ENCODE results near the gene KIF1B. TPM values are rescaled to one million over a fixed set of nuclear protein-coding genes. Genes with fewer than 3 reads are reported as not detected.
A peak's percentile ranks its signal among the peaks of the same experiment; 100 is the strongest.

KIF1B gene
- polyA plus RNA-seq, 1 of the 3 experiments (the other 2 are of a cell fraction), result 6.8 TPM

- H3K4me1 ChIP-seq (ENCODE audit: control insufficient read depth in 1 of 2, insufficient read depth in 2 of 2, low read depth in 1 of 2, low read length in 1 of 2), result peaks cover 0 to 11% of the 10 kb centered on the region in 2 experiments; a peak in 2 of 4 replicates
- H3K27ac ChIP-seq (ENCODE audit: low read depth in 2 of 2, low read length in 1 of 2), result peak overlapping the region in 1 of 2 experiments; percentile 33; a peak in 2 of 4 replicates
- 91% methylated on average over 2 of the region's 2 CpGs for WGBS (ENCODE audit: low lambda C conversion rate)
- H3K9me2 ChIP-seq, result no peaks in the 10 kb centered on the region
- no peak overlapping the region for H3K4me2 ChIP-seq
- ChIA-PET CTCF (interaction anchor here (0.8 to 1.7 kb wide), 3 partner anchors 12 to 27 kb away, joined by 3 to 7 read pairs (median 4); partner anchors contain the start of gene KIF1B), POLR2A (no interaction called here)
- H3K9me3 ChIP-seq, result no peaks in the 10 kb centered on the region
- no peak overlapping the region for H3K9ac ChIP-seq
- H4K20me1 ChIP-seq (ENCODE audit: insufficient read depth), result peaks cover 36% of the 10 kb centered on the region
- no peaks in the 10 kb centered on the region for H3K27me3 ChIP-seq (ENCODE audit: insufficient read depth)
- no peak for DNase-seq
- no peak overlapping the region for H3K4me3 ChIP-seq (ENCODE audit: low read depth in 2 of 2, low read length in 1 of 2)
- peaks cover 0 to 11% of the 10 kb centered on the region in 2 experiments for H3K36me3 ChIP-seq (replicated peaks in 1 of 2; ENCODE audit: control insufficient read depth in 1 of 2, insufficient read depth in 2 of 2, low read length in 1 of 2)
- peaks cover 98% of the 10 kb centered on the region for H3K79me2 ChIP-seq (ENCODE audit: insufficient read depth)
- H3F3A ChIP-seq (replicated peaks; ENCODE audit: insufficient read depth), result peaks cover 15% of the 10 kb centered on the region
- H2AFZ ChIP-seq (ENCODE audit: low read depth), result no peak overlapping the region
- TF ChIP-seq SMC3 (IDR thresholded peaks at IDR 0.05; ENCODE audit: low read depth, low read length) (no peak), TCF12 (IDR thresholded peaks at IDR 0.05) (peak; percentile 45)
These were observed 26.2 kb downstream of the KIF1B start for GRCh38 chr1:10236405-10237156.

GRCh38 chr1:10237157-10237539, 26.8 kb downstream of the KIF1B start:
- ChIA-PET CTCF (no interaction called here), POLR2A (no interaction called here)
- TF ChIP-seq, protein P1, sequence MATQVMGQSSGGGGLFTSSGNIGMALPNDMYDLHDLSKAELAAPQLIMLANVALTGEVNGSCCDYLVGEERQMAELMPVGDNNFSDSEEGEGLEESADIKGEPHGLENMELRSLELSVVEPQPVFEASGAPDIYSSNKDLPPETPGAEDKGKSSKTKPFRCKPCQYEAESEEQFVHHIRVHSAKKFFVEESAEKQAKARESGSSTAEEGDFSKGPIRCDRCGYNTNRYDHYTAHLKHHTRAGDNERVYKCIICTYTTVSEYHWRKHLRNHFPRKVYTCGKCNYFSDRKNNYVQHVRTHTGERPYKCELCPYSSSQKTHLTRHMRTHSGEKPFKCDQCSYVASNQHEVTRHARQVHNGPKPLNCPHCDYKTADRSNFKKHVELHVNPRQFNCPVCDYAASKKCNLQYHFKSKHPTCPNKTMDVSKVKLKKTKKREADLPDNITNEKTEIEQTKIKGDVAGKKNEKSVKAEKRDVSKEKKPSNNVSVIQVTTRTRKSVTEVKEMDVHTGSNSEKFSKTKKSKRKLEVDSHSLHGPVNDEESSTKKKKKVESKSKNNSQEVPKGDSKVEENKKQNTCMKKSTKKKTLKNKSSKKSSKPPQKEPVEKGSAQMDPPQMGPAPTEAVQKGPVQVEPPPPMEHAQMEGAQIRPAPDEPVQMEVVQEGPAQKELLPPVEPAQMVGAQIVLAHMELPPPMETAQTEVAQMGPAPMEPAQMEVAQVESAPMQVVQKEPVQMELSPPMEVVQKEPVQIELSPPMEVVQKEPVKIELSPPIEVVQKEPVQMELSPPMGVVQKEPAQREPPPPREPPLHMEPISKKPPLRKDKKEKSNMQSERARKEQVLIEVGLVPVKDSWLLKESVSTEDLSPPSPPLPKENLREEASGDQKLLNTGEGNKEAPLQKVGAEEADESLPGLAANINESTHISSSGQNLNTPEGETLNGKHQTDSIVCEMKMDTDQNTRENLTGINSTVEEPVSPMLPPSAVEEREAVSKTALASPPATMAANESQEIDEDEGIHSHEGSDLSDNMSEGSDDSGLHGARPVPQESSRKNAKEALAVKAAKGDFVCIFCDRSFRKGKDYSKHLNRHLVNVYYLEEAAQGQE (IDR thresholded peaks at IDR 0.05; ENCODE audit: low read depth, low read length), result no peak
- no peak for TF ChIP-seq POLR2AphosphoS5 (IDR thresholded peaks at IDR 0.05; ENCODE audit: low read depth, low read length)
- TF ChIP-seq EP300 (IDR thresholded peaks at IDR 0.05; ENCODE audit: borderline replicate concordance in 1 of 2, low read depth in 1 of 2, low read length in 1 of 2), result no peak
- no peak for TF ChIP-seq GABPA (IDR thresholded peaks at IDR 0.05; ENCODE audit: low read depth)
- TF ChIP-seq ELF1 (IDR thresholded peaks at IDR 0.05), result no peak
- TF ChIP-seq NFIC (IDR thresholded peaks at IDR 0.05; ENCODE audit: borderline replicate concordance), result no peak
- TF ChIP-seq GATA2 (CRISPR knock-in tag; IDR thresholded peaks at IDR 0.05), result no peak
- TF ChIP-seq TCF12 (IDR thresholded peaks at IDR 0.05), result no peak
- TF ChIP-seq RFX5 (IDR thresholded peaks at IDR 0.05; ENCODE audit: low read length), result no peak
- TF ChIP-seq SIN3A (IDR thresholded peaks at IDR 0.05; ENCODE audit: borderline replicate concordance, low read depth, low read length), result no peak
- Histone ChIP-seq H3K4me2 (no peak overlapping the region), H3K9ac (no peak overlapping the region), H3K36me3 (replicated peaks in 1 of 2; ENCODE audit: control insufficient read depth in 1 of 2, insufficient read depth in 2 of 2, low read length in 1 of 2) (peaks cover 0 to 11% of the 10 kb centered on the region in 2 experiments), H4K20me1 (ENCODE audit: insufficient read depth) (peaks cover 36% of the 10 kb centered on the region), H2AFZ (ENCODE audit: low read depth) (no peak overlapping the region), H3K4me1 (ENCODE audit: control insufficient read depth in 1 of 2, insufficient read depth in 2 of 2, low read depth in 1 of 2, low read length in 1 of 2) (peaks cover 0 to 11% of the 10 kb centered on the region in 2 experiments; a peak in 2 of 4 replicates), H3K9me2 (no peaks in the 10 kb centered on the region), H3K9me3 (no peaks in the 10 kb centered on the region), H3K4me3 (ENCODE audit: low read depth in 2 of 2, low read length in 1 of 2) (no peak overlapping the region), H3K27ac (ENCODE audit: low read depth in 2 of 2, low read length in 1 of 2) (peak overlapping the region in 1 of 2 experiments; percentile 33; a peak in 1 of 4 replicates), H3K79me2 (ENCODE audit: insufficient read depth) (peaks cover 98% of the 10 kb centered on the region), H3K27me3 (ENCODE audit: insufficient read depth) (no peaks in the 10 kb centered on the region), H3F3A (replicated peaks; ENCODE audit: insufficient read depth) (peaks cover 13% of the 10 kb centered on the region)
- DNase-seq, result no peak
- WGBS (ENCODE audit: low lambda C conversion rate), result 97% methylated on average over 1 of the region's 1 CpG

Data from SK-N-SH (cell line).